ENCODE measurements around the gene BRIX1.
"Not testable (repeated sequence)": the region's sequence is repeated elsewhere in the genome, so short reads cannot be mapped to it uniquely, and the experiment has no call there.

BRIX1 gene

GRCh38 chr5:34915856-34916192 lies 313 bp downstream of the BRIX1 start:
- DNase-seq, result peak; percentile 45

GRCh38 chr5:34916518-34916917 lies 1.0 kb downstream of the BRIX1 start:
- no peak for DNase-seq

GRCh38 chr5:34918025-34918424 lies 2.5 kb downstream of the BRIX1 start:
- peak; percentile 39 for DNase-seq

GRCh38 chr5:34919077-34919476 lies 3.6 kb downstream of the BRIX1 start:
- no peak for DNase-seq

- not testable (repeated sequence) for DNase-seq
These were observed 7.7 kb downstream of the BRIX1 start for GRCh38 chr5:34923256-34923655.

- no peak for DNase-seq
These were observed 8.4 kb downstream of the BRIX1 start for GRCh38 chr5:34923694-34924461.

- DNase-seq, result no peak
These were observed 8.9 kb downstream of the BRIX1 start for GRCh38 chr5:34924462-34924765.

- DNase-seq, result no peak
These were observed 10.9 kb downstream of the BRIX1 start for GRCh38 chr5:34926318-34926888.

- no peak for DNase-seq
These were observed 12.3 kb downstream of the BRIX1 start for GRCh38 chr5:34927785-34928184.

- DNase-seq, result no peak
These were observed 12.8 kb downstream of the BRIX1 start for GRCh38 chr5:34928267-34928666.

- DNase-seq, result peak; percentile 97
These were observed 13.7 kb downstream of the BRIX1 start, which contains the start of gene DNAJC21 for GRCh38 chr5:34929134-34929719. DNAJC21 (plus strand) TSS chr5:34929559; CDS start chr5:34929820, 261 bp downstream.

- DNase-seq, result peak; percentile 82
These were observed 14.4 kb downstream of the BRIX1 start for GRCh38 chr5:34929720-34930461.

GRCh38 chr5:34930462-34930844 lies 14.9 kb downstream of the BRIX1 start:
- DNase-seq, result no peak

- DNase-seq, result no peak
These were observed 15.4 kb downstream of the BRIX1 start for GRCh38 chr5:34930870-34931269.

- DNase-seq, result no peak
These were observed 17.4 kb downstream of the BRIX1 start for GRCh38 chr5:34932947-34933346.

- DNase-seq, result no peak
These were observed 26.4 kb downstream of the BRIX1 start for GRCh38 chr5:34941936-34942335.

- DNase-seq, result no peak
These were observed 28.5 kb downstream of the BRIX1 start for GRCh38 chr5:34944044-34944443.

GRCh38 chr5:34944460-34945047 lies 29.0 kb downstream of the BRIX1 start:
- DNase-seq, result no peak

GRCh38 chr5:34957321-34957720 lies 41.8 kb downstream of the BRIX1 start:
- DNase-seq, result no peak

- peak; percentile 5 for DNase-seq
These were observed 42.6 kb downstream of the BRIX1 start for GRCh38 chr5:34957857-34958690.

- no peak for DNase-seq
These were observed 43.8 kb downstream of the BRIX1 start for GRCh38 chr5:34959323-34959722.

- no peak for DNase-seq
These were observed 52.0 kb downstream of the BRIX1 start for GRCh38 chr5:34967540-34967939.

- DNase-seq, result no peak
These were observed 52.7 kb downstream of the BRIX1 start for GRCh38 chr5:34968258-34968657.

All from NCI-H510A treated with DMSO at 0.1 percent for 48 hours (cell line).